GM18870 (cell line): ENCODE results near the gene PLBD2.
A peak's percentile ranks its signal among the peaks of the same experiment; 100 is the strongest.

Experiments used
- ATAC-seq: cut with Tn5 transposase; IDR thresholded peaks from one replicate; pipeline ENCODE4 v1.9.1; 2021; ENCODE audit warnings: moderate library complexity; ENCODE audit not compliant: unreplicated experiment

The PLBD2 gene

GRCh38 chr12:113358381-113359132 lies at the start of gene PLBD2:
Gene PLBD2, plus strand, starts transcription at chr12:113358587. Its CDS starts 14 bp downstream, at chr12:113358601.
- ATAC-seq = peak; percentile 60

GRCh38 chr12:113310489-113310888 lies 47.9 kb upstream of the PLBD2 start:
- no peak for ATAC-seq

GRCh38 chr12:113314121-113314529 lies 44.3 kb upstream of the PLBD2 start:
- ATAC-seq = no peak

GRCh38 chr12:113315358-113315757 lies 43.0 kb upstream of the PLBD2 start:
- no peak for ATAC-seq

- ATAC-seq = no peak
Measured at GRCh38 chr12:113316155-113316554, 42.2 kb upstream of the PLBD2 start.

- ATAC-seq = no peak
Measured at GRCh38 chr12:113317122-113317521, 41.3 kb upstream of the PLBD2 start.

- ATAC-seq = no peak
Measured at GRCh38 chr12:113318046-113318656, 40.2 kb upstream of the PLBD2 start.

GRCh38 chr12:113318900-113319628 lies 39.3 kb upstream of the PLBD2 start:
- no peak for ATAC-seq

- ATAC-seq = no peak
Measured at GRCh38 chr12:113320401-113320800, 38.0 kb upstream of the PLBD2 start.

- no peak for ATAC-seq
Measured at GRCh38 chr12:113322343-113322742, 36.0 kb upstream of the PLBD2 start.

- no peak for ATAC-seq
Measured at GRCh38 chr12:113325916-113326315, 32.5 kb upstream of the PLBD2 start.

GRCh38 chr12:113326775-113327395 lies 31.5 kb upstream of the PLBD2 start:
- ATAC-seq = no peak

- no peak for ATAC-seq
Measured at GRCh38 chr12:113328368-113328889, 30.0 kb upstream of the PLBD2 start.

GRCh38 chr12:113329022-113329790 lies 29.2 kb upstream of the PLBD2 start:
- no peak for ATAC-seq

GRCh38 chr12:113329791-113330417 lies 28.5 kb upstream of the PLBD2 start:
- ATAC-seq = no peak

GRCh38 chr12:113330505-113330904 lies 27.9 kb upstream of the PLBD2 start:
- ATAC-seq = no peak

- ATAC-seq = no peak
Measured at GRCh38 chr12:113332688-113333417, 25.5 kb upstream of the PLBD2 start.

GRCh38 chr12:113333418-113333750 lies 25.0 kb upstream of the PLBD2 start:
- no peak for ATAC-seq
